GM23338 (cell line): ENCODE measurements around the gene ABCC6. TPM values are rescaled to one million over a fixed set of nuclear protein-coding genes. Genes with fewer than 3 reads are reported as not detected.
"Not testable (repeated sequence)": the region's sequence is repeated elsewhere in the genome, so short reads cannot be mapped to it uniquely, and the experiment has no call there.

Source experiments
- ATAC-seq: fragments of 200-7000 bp; cut with Tn5 transposase; 3 replicates; pipeline ENCODE4 v1.9.1; 2020
- DNase-seq: peaks from one replicate; pipeline ENCODE4 v3.0.0-alpha.2; 2015; ENCODE audit warnings: low spot score
- H2AFZ ChIP-seq: fragments of 200-600 bp; sonication (generic); 2 replicates; pipeline ENCODE4 v1.8.0; 2016; ENCODE audit warnings: antibody characterized with exemption, mild to moderate bottlenecking, moderate library complexity
- H3F3A ChIP-seq: fragments of 200-600 bp; sonication (generic); replicated peaks from 2 replicates; pipeline ENCODE4 v1.8.0; 2017; ENCODE audit warnings: antibody characterized with exemption, mixed run types, low read depth
- H3K27ac ChIP-seq: fragments of 200-600 bp; sonication (generic); 2 replicates; pipeline ENCODE4 v1.6.1; 2016; ENCODE audit warnings: low read depth
- H3K27me3 ChIP-seq: fragments of 200-600 bp; sonication (generic); 2 replicates; pipeline ENCODE4 v1.8.0; 2016; ENCODE audit warnings: mild to moderate bottlenecking, mixed run types, moderate library complexity; ENCODE audit not compliant: insufficient read depth
- H3K36me3 ChIP-seq: fragments of 200-600 bp; sonication (generic); 2 replicates; pipeline ENCODE4 v1.8.0; 2016; ENCODE audit warnings: mild to moderate bottlenecking; ENCODE audit not compliant: insufficient read depth
- H3K4me1 ChIP-seq: fragments of 200-600 bp; sonication (generic); 2 replicates; pipeline ENCODE4 v1.8.0; 2016; ENCODE audit warnings: mild to moderate bottlenecking, moderate library complexity; ENCODE audit not compliant: insufficient read depth
- H3K4me2 ChIP-seq: fragments of 200-600 bp; sonication (generic); 2 replicates; pipeline ENCODE4 v1.7.1; 2017; ENCODE audit warnings: mixed run types
- H3K4me3 ChIP-seq: fragments of 200-600 bp; sonication (generic); 2 replicates; pipeline ENCODE4 v1.6.1; 2016; ENCODE audit warnings: mixed run types
- H3K79me2 ChIP-seq: fragments of 200-600 bp; sonication (generic); replicated peaks from 2 replicates; pipeline ENCODE4 v1.8.0; 2017; ENCODE audit warnings: mild to moderate bottlenecking; ENCODE audit not compliant: insufficient read depth
- H3K9me2 ChIP-seq: fragments of 200-600 bp; sonication (generic); 2 replicates; pipeline ENCODE4 v1.8.0; 2017; ENCODE audit not compliant: insufficient read depth
- H4K20me1 ChIP-seq: fragments of 200-600 bp; sonication (generic); replicated peaks from 2 replicates; pipeline ENCODE4 v1.8.0; 2017; ENCODE audit warnings: mild to moderate bottlenecking; ENCODE audit not compliant: insufficient read depth
- H3K27ac Mint-ChIP-seq: 2 replicates; pipeline ENCODE4 v1.8.0; 2020; ENCODE audit warnings: inconsistent platforms, mild to moderate bottlenecking, moderate library complexity, mixed read lengths
- H3K27me3 Mint-ChIP-seq: 3 replicates; pipeline ENCODE4 v1.8.0; 2022; ENCODE audit warnings: low read depth, mild to moderate bottlenecking, moderate library complexity, mixed read lengths, inconsistent platforms; ENCODE audit not compliant: insufficient read depth, poor library complexity
- H3K36me3 Mint-ChIP-seq: 3 replicates; pipeline ENCODE4 v1.8.0; 2021; ENCODE audit warnings: low read depth, mild to moderate bottlenecking, inconsistent platforms, moderate library complexity, mixed read lengths
- H3K4me1 Mint-ChIP-seq: 3 replicates; pipeline ENCODE4 v1.8.0; 2020; ENCODE audit warnings: mild to moderate bottlenecking, inconsistent platforms, mixed read lengths
- H3K4me3 Mint-ChIP-seq: 3 replicates; pipeline ENCODE4 v1.8.0; 2021; ENCODE audit warnings: moderate library complexity, mild to moderate bottlenecking, inconsistent platforms, mixed read lengths
- H3K9me3 Mint-ChIP-seq: 3 replicates; pipeline ENCODE4 v1.8.0; 2020; ENCODE audit warnings: moderate library complexity, mild to moderate bottlenecking, inconsistent platforms, mixed read lengths
- polyA plus RNA-seq: library from polyadenylated mRNA; unstranded; fragments of >200 nt; fragmentation: Nextera tagmentation; extraction: Ambion mirVana; gene quantifications from 2 replicates; pipeline ENCODE4 v1.2.1, GENCODE V29; 2016
- total RNA-seq: library from RNA; depleted of rRNA; stranded (reverse); fragments of >200 nt; shearing (Covaris generic); gene quantifications from 2 replicates; pipeline ENCODE4 v1.2.3, GENCODE V29; 2014

Gene ABCC6
- total and polyA plus RNA-seq, 2 experiments from 2014 or later = 0.73 to 2.8 TPM

DNA sequence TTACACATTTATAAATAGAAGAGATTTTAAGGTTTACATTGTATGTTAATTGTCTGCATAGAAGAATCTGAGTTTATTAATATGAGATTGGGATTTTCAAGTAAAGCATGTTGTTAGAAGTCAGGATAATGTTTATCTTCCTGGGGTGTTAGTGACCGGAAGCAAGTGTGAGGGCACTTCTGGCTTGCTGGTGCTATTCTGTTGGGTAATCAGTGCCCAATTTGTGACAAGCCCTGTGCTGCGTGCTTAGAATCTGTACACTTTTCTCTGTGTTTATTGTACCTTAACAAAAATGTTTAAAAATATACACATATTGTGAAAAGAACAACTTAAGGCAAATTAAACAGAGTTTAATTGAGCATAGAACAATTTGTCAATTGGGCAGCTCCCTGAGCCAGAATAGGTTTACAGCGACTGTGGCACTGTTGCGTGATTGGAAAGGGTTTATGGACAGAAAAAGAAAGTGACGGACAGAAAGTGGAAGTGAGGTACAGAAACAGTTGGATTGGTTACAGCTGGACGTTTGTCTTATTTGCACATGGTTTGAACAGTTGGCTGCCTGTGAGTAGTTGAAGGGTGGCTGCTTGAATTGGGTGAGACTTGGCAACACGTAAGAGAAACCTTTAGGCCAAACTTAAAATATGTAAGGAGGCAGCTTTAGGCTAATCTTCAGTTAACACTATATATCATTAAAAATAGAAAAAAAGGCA lies 26.5 kb upstream of the ABCC6 start:
- H3K36me3 ChIP-seq, H2AFZ ChIP-seq, H3F3A ChIP-seq, DNase-seq, ATAC-seq, H3K27me3 Mint-ChIP-seq, H3K4me1 Mint-ChIP-seq, H3K4me1 ChIP-seq, H4K20me1 ChIP-seq, H3K27ac Mint-ChIP-seq, H3K4me3 ChIP-seq, H3K9me3 Mint-ChIP-seq, H3K36me3 Mint-ChIP-seq, H3K4me2 ChIP-seq, H3K9me2 ChIP-seq, H3K4me3 Mint-ChIP-seq, H3K27ac ChIP-seq, H3K79me2 ChIP-seq, H3K27me3 ChIP-seq: not testable (repeated sequence)

DNA sequence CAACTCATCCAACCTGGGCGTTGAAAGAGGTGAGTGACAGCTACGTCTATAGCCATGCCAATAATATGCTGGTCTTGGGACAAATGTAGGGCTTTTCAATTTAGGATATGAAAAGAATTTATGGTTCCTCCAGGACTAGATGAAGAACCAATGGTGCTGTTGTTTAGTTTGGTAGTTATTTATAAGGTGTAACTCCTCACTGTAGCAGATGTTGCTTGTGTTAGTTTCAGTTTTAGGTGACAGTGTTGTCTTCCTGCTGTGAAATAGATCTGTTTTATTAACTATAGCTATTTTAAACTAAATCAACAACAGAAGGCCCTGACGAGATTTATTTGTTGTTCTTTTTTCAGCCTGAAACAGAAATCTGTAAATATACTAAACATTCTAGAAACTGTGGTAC lies 24.1 kb upstream of the ABCC6 start:
- H3K4me1 ChIP-seq, H3K4me2 ChIP-seq, H3F3A ChIP-seq, DNase-seq, H3K9me2 ChIP-seq, H3K36me3 Mint-ChIP-seq, H3K27ac ChIP-seq, H3K36me3 ChIP-seq, H3K27me3 ChIP-seq, ATAC-seq, H3K9me3 Mint-ChIP-seq, H3K27ac Mint-ChIP-seq, H3K27me3 Mint-ChIP-seq, H3K4me3 ChIP-seq, H2AFZ ChIP-seq, H3K4me1 Mint-ChIP-seq, H4K20me1 ChIP-seq, H3K4me3 Mint-ChIP-seq, H3K79me2 ChIP-seq: not testable (repeated sequence)

DNA sequence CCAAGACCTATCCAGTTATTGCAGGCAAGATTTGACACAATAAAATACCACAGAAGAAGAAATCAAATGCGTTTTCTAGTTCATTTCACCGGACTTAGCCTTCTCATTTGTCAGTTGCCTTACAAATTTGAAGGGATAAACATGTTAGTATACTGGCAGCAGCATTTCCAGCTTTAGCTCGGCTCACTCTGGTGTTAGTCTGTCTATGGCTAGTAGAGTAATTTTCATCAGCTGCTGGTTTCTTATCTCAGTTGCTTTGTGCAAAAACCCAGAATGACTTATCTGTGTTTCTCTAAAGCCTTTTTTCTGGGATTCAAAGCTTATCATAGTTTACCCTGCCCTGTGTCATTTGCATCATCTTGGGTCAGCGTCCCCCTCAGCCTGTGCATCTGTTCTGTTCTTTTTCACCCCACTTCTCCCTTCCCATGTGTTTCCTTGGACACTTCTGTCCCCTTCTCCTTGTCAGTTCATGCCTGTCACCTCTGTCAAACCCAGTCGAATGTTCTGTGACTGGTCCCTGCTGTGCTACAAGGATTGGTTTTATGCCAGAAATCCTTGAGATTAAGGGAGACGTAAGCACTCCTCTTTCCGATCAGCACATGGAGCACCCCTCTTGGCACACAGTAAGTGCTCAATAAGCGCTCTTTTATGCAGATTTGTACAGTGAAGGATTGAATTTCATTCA lies 23.4 kb upstream of the ABCC6 start:
- not testable (repeated sequence) for H3K4me3 Mint-ChIP-seq, H3K36me3 ChIP-seq, ATAC-seq, DNase-seq, H3K79me2 ChIP-seq, H3K4me2 ChIP-seq, H3K4me3 ChIP-seq, H3F3A ChIP-seq, H3K27me3 ChIP-seq, H3K9me2 ChIP-seq, H2AFZ ChIP-seq, H3K27ac Mint-ChIP-seq, H3K4me1 ChIP-seq, H4K20me1 ChIP-seq, H3K9me3 Mint-ChIP-seq, H3K27ac ChIP-seq, H3K36me3 Mint-ChIP-seq, H3K4me1 Mint-ChIP-seq, H3K27me3 Mint-ChIP-seq

- not testable (repeated sequence) for H3K27me3 ChIP-seq, H3K79me2 ChIP-seq, H3K4me3 Mint-ChIP-seq, H3K36me3 ChIP-seq, H3K4me1 Mint-ChIP-seq, H3K4me1 ChIP-seq, ATAC-seq, H3F3A ChIP-seq, DNase-seq, H4K20me1 ChIP-seq, H3K36me3 Mint-ChIP-seq, H3K27me3 Mint-ChIP-seq, H2AFZ ChIP-seq, H3K27ac Mint-ChIP-seq, H3K4me2 ChIP-seq, H3K9me3 Mint-ChIP-seq, H3K27ac ChIP-seq, H3K4me3 ChIP-seq, H3K9me2 ChIP-seq
Observed at GRCh38 chr16:16243886-16244285, 20.6 kb upstream of the ABCC6 start.

GRCh38 chr16:16240667-16241066 lies 17.4 kb upstream of the ABCC6 start:
- H2AFZ ChIP-seq, H3K4me3 Mint-ChIP-seq, H3K27ac Mint-ChIP-seq, H4K20me1 ChIP-seq, H3K79me2 ChIP-seq, H3K9me2 ChIP-seq, H3K4me2 ChIP-seq, H3K27ac ChIP-seq, H3K4me3 ChIP-seq, H3K27me3 Mint-ChIP-seq, H3K27me3 ChIP-seq, H3K4me1 Mint-ChIP-seq, DNase-seq, H3K36me3 Mint-ChIP-seq, H3K36me3 ChIP-seq, ATAC-seq, H3F3A ChIP-seq, H3K4me1 ChIP-seq, H3K9me3 Mint-ChIP-seq: not testable (repeated sequence)

GRCh38 chr16:16237738-16238137 lies 14.4 kb upstream of the ABCC6 start:
- not testable (repeated sequence) for H3K27me3 ChIP-seq, H3K4me3 Mint-ChIP-seq, H3K36me3 ChIP-seq, H3K36me3 Mint-ChIP-seq, H3K4me2 ChIP-seq, H3K4me3 ChIP-seq, H3K4me1 ChIP-seq, H3K79me2 ChIP-seq, H3K9me3 Mint-ChIP-seq, H3K27me3 Mint-ChIP-seq, H3K27ac Mint-ChIP-seq, H4K20me1 ChIP-seq, H3F3A ChIP-seq, H2AFZ ChIP-seq, H3K9me2 ChIP-seq, ATAC-seq, H3K4me1 Mint-ChIP-seq, H3K27ac ChIP-seq, DNase-seq
